ENCODE data around the gene DCAF6.

DCAF6 gene

GRCh38 chr1:168116327-168116799 lies 179.9 kb downstream of the DCAF6 start:
- Histone ChIP-seq H3K4me1 (ENCODE audit: control insufficient read depth in 1 of 2, insufficient read depth in 1 of 2, low read depth in 1 of 2, low read length in 1 of 2) (no peaks in the 10 kb centered on the region), H3K27ac (no peak overlapping the region), H3K27me3 (peaks cover 4% of the 10 kb centered on the region), H3K36me3 (no peaks in the 10 kb centered on the region), H3K4me3 (ENCODE audit: low read depth in 1 of 2, low read length in 1 of 2) (no peak overlapping the region), H3K9me3 (no peaks in the 10 kb centered on the region)
- TF ChIP-seq CTCF (IDR thresholded peaks at IDR 0.05) = no peak

- no peak for TF ChIP-seq CTCF (IDR thresholded peaks at IDR 0.05)
- Histone ChIP-seq H3K9me3 (no peaks in the 10 kb centered on the region), H3K36me3 (no peaks in the 10 kb centered on the region), H3K4me3 (ENCODE audit: low read depth in 1 of 2, low read length in 1 of 2) (no peak overlapping the region), H3K27ac (no peak overlapping the region), H3K4me1 (ENCODE audit: control insufficient read depth in 1 of 2, insufficient read depth in 1 of 2, low read depth in 1 of 2, low read length in 1 of 2) (no peaks in the 10 kb centered on the region), H3K27me3 (peaks cover 10% of the 10 kb centered on the region)
Measured at GRCh38 chr1:168119750-168120149, 183.3 kb downstream of the DCAF6 start.

GRCh38 chr1:168121401-168122011 lies 185.0 kb downstream of the DCAF6 start:
- Histone ChIP-seq H3K36me3 (no peaks in the 10 kb centered on the region), H3K27ac (no peak overlapping the region), H3K4me3 (ENCODE audit: low read depth in 1 of 2, low read length in 1 of 2) (no peak overlapping the region), H3K27me3 (peaks cover 10% of the 10 kb centered on the region), H3K4me1 (ENCODE audit: control insufficient read depth in 1 of 2, insufficient read depth in 1 of 2, low read depth in 1 of 2, low read length in 1 of 2) (no peaks in the 10 kb centered on the region), H3K9me3 (no peaks in the 10 kb centered on the region)
- no peak for TF ChIP-seq CTCF (IDR thresholded peaks at IDR 0.05)

GRCh38 chr1:168125051-168125450 lies 188.6 kb downstream of the DCAF6 start:
- Histone ChIP-seq H3K27ac (no peak overlapping the region), H3K4me3 (ENCODE audit: low read depth in 1 of 2, low read length in 1 of 2) (no peak overlapping the region), H3K27me3 (peaks cover 10% of the 10 kb centered on the region), H3K4me1 (ENCODE audit: control insufficient read depth in 1 of 2, insufficient read depth in 1 of 2, low read depth in 1 of 2, low read length in 1 of 2) (no peaks in the 10 kb centered on the region), H3K36me3 (no peaks in the 10 kb centered on the region), H3K9me3 (no peaks in the 10 kb centered on the region)
- no peak for TF ChIP-seq CTCF (IDR thresholded peaks at IDR 0.05)

Measured in neutrophil (primary cell).